PFSK-1 (cell line): ENCODE results near the gene C19orf81.

ENCODE experiments used
- POLR2AphosphoS5 ChIP-seq: IDR thresholded peaks from 2 replicates; pipeline ENCODE4 v1.6.1; 2012; ENCODE audit warnings: low read depth, mild to moderate bottlenecking, control low read depth, low read length, moderate library complexity
- REST ChIP-seq, 2 experiments: IDR thresholded peaks; 2 replicates each; pipeline versions ENCODE4 v1.6.1 to v1.8.0; 2011 to 2012; ENCODE audit warnings: low read depth in 2 of 2, low read length in 2 of 2, control low read depth in 1 of 2, inconsistent platforms in 1 of 2, mild to moderate bottlenecking in 1 of 2, moderate library complexity in 1 of 2; ENCODE audit not compliant: insufficient read depth in 1 of 2
- TAF1 ChIP-seq: IDR thresholded peaks from 2 replicates; pipeline ENCODE4 v1.6.1; 2012; ENCODE audit warnings: low read length, control low read depth, borderline replicate concordance; ENCODE audit not compliant: insufficient read depth

- TF ChIP-seq REST (IDR thresholded peaks at IDR 0.05; ENCODE audit: insufficient read depth in 1 of 2, low read depth in 2 of 2, low read length in 2 of 2): no peak
- TF ChIP-seq POLR2AphosphoS5: no peak
- no peak for TF ChIP-seq TAF1
These were observed 20.7 kb upstream of the C19orf81 start for GRCh38 chr19:50628551-50628950.
